ENCODE data around the gene IPO13.

Gene IPO13

GRCh38 chr1:44014365-44015104 lies 67.8 kb downstream of the IPO13 start:
- Histone ChIP-seq H3K4me1 (ENCODE audit: control insufficient read depth in 1 of 2, insufficient read depth in 1 of 2, low read depth in 1 of 2, low read length in 1 of 2) (no peaks in the 10 kb centered on the region), H3K27ac (no peak overlapping the region), H3K27me3 (peaks cover 7% of the 10 kb centered on the region), H3K36me3 (no peaks in the 10 kb centered on the region), H3K4me3 (ENCODE audit: low read depth in 1 of 2, low read length in 1 of 2) (no peak overlapping the region), H3K9me3 (no peaks in the 10 kb centered on the region)
- no peak for TF ChIP-seq CTCF (IDR thresholded peaks at IDR 0.05)

- no peak overlapping the region for H3K27ac ChIP-seq
- H3K4me1 ChIP-seq (ENCODE audit: control insufficient read depth in 1 of 2, insufficient read depth in 1 of 2, low read depth in 1 of 2, low read length in 1 of 2): no peaks in the 10 kb centered on the region
- no peaks in the 10 kb centered on the region for H3K36me3 ChIP-seq
- peaks cover 7% of the 10 kb centered on the region for H3K27me3 ChIP-seq
- H3K9me3 ChIP-seq: no peaks in the 10 kb centered on the region
- H3K4me3 ChIP-seq (ENCODE audit: low read depth in 1 of 2, low read length in 1 of 2): no peak overlapping the region
- no peak for TF ChIP-seq CTCF (IDR thresholded peaks at IDR 0.05)
Observed at GRCh38 chr1:44015206-44015605, 68.5 kb downstream of the IPO13 start.

GRCh38 chr1:44016041-44016889 lies 69.5 kb downstream of the IPO13 start:
- no peaks in the 10 kb centered on the region for H3K9me3 ChIP-seq
- H3K4me3 ChIP-seq (ENCODE audit: low read depth in 1 of 2, low read length in 1 of 2): no peak overlapping the region
- TF ChIP-seq CTCF (IDR thresholded peaks at IDR 0.05): no peak
- H3K4me1 ChIP-seq (ENCODE audit: control insufficient read depth in 1 of 2, insufficient read depth in 1 of 2, low read depth in 1 of 2, low read length in 1 of 2): no peaks in the 10 kb centered on the region
- no peaks in the 10 kb centered on the region for H3K36me3 ChIP-seq
- H3K27ac ChIP-seq: no peak overlapping the region
- H3K27me3 ChIP-seq: peaks cover 7% of the 10 kb centered on the region

GRCh38 chr1:44016890-44017400 lies 70.2 kb downstream of the IPO13 start:
- Histone ChIP-seq H3K4me1 (ENCODE audit: control insufficient read depth in 1 of 2, insufficient read depth in 1 of 2, low read depth in 1 of 2, low read length in 1 of 2) (no peaks in the 10 kb centered on the region), H3K9me3 (no peaks in the 10 kb centered on the region), H3K4me3 (ENCODE audit: low read depth in 1 of 2, low read length in 1 of 2) (no peak overlapping the region), H3K36me3 (no peaks in the 10 kb centered on the region), H3K27me3 (peaks cover 7% of the 10 kb centered on the region), H3K27ac (no peak overlapping the region)
- no peak for TF ChIP-seq CTCF (IDR thresholded peaks at IDR 0.05)

Data from neutrophil (primary cell).